WI38 (cell line): ENCODE measurements around the gene DIMT1.
A peak's percentile ranks its signal among the peaks of the same experiment; 100 is the strongest.

Experiments used
- H3K4me3 ChIP-seq: 2 replicates; pipeline ENCODE4 v1.5.1; 2011; ENCODE audit warnings: low read depth, mild to moderate bottlenecking, control low read depth, low read length
- TF ChIP-seq, protein P1 (sequence below): IDR thresholded peaks from 2 replicates; pipeline ENCODE4 v1.5.1; 2012; ENCODE audit warnings: low read depth, mild to moderate bottlenecking, control low read depth, low read length

DIMT1 gene

DNA sequence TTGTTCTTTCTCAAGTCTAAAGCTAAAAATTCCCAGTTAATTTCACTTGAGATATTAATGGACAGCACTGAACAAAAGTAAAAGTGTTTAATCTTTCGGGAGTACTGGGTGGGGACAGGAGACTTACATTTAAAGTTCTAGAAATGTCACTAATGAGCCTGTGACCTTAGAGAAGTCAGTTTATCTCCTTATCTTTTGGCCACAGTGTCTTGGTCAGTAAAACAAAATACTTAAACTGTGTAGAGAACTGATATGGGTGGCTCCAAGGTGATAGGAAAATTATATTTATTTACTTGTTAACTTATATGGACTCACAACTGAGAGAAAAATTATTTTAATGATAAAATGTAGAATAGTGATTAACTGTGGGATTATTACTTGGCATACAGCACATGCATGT lies 17.7 kb upstream of the DIMT1 start:
- TF ChIP-seq, protein P1, sequence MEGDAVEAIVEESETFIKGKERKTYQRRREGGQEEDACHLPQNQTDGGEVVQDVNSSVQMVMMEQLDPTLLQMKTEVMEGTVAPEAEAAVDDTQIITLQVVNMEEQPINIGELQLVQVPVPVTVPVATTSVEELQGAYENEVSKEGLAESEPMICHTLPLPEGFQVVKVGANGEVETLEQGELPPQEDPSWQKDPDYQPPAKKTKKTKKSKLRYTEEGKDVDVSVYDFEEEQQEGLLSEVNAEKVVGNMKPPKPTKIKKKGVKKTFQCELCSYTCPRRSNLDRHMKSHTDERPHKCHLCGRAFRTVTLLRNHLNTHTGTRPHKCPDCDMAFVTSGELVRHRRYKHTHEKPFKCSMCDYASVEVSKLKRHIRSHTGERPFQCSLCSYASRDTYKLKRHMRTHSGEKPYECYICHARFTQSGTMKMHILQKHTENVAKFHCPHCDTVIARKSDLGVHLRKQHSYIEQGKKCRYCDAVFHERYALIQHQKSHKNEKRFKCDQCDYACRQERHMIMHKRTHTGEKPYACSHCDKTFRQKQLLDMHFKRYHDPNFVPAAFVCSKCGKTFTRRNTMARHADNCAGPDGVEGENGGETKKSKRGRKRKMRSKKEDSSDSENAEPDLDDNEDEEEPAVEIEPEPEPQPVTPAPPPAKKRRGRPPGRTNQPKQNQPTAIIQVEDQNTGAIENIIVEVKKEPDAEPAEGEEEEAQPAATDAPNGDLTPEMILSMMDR = no peak
- no peak overlapping the region for H3K4me3 ChIP-seq

DNA sequence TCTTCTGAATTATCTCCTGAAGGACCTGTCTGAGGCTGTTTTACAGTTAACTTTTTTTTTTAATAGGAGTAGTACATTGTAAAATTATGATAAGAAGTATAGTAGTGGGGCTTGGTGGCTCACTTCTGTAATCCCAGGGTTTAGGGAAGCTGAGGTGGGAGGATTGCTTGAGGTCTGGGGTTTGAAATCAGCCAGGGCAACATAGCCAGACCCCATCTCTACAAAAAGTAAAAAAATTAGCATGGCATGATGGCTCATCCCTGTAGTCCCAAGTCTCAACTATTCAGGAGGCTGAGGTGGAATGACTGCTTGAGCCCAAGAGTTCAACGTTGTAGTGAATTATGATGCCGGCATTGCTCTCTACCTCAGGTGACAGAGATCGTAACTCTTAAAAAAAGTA lies 15.9 kb upstream of the DIMT1 start:
- H3K4me3 ChIP-seq = no peak overlapping the region
- TF ChIP-seq, protein P1 = no peak

DNA sequence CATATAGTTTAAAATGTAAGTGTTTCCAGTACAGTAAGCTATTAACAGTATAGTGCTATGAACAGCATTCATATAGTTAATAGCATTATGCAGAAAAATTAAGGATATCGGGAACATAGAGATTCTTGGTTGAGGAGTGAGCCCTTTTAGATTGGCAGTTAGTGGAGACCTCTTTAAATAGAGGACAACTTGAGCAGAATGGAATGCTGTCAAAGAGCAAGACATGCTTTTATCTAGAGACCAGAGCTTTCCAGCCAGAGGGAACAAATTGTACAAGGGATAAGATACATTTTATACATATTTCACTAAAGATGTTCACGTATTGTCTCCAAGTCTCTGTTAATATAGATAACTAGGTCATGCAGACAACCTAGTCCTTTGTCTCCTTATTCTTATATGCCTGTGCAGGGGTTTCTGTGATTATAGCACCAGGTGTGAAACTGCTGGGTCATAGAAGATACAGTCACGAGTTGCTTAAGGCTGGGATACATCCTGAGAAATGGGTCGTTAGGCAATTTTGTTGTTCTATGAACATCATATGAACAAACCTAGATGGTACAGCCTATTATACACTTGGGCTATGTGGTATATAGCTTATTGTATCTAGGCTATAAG lies 14.9 kb upstream of the DIMT1 start:
- no peak overlapping the region for H3K4me3 ChIP-seq
- TF ChIP-seq, protein P1 = no peak

DNA sequence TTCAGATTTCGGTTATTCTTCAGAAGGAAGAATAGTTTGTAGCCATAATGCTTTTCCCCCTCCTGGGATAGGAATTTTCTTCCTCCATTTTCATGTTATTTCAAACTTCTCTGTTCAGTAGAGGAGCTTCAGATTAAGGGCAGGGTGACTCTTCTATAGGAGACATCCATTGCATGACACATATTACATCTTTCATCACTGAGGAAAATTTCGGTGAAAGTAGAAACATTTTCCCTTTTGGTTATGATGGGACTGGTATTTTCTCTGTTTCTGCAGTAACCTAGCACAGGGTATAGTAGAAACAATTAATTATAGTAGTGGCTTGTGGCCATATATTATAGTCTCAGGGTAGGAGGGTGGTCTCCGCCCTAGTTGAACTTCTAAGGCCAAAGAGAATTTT lies 10.0 kb upstream of the DIMT1 start:
- TF ChIP-seq, protein P1 = no peak
- peak overlapping the region; percentile 89 for H3K4me3 ChIP-seq

DNA sequence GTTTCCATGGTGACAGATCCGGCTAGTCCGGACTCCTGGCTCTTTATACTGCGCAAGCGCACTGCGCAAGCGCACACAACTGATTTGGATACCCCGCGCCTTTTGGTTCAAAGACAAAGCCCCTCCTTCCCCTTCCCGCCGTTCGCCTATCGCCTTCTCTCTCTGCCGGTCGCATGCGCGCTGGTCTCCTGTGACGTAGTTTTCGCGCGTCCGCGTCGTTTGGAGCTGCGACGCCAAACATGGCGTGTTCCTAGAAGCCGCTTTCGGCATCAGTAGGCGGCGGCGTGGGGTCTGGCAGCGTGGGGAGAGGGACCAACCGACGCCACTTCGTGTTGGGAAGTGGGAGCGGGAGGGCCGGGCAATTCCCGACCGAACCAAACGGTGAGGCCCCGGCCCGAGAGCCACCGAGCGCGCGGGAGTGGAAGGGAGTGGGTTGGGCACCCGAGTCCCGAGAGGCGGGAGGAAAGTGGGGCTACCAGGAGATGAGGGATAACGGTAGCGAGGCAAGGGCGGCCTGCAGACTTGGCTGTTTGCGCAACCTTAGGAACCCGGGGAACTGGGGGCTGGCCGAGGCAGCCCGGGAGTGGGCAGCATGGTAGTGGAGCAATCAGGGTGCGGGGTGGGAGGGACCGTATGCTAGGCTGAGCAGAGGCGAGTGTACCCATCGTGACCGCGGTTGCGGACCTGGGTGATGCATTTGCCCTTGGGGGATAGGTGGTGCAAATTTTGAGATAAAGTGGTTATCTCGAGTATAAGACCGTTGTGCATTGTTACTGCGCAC lies 9.0 kb upstream of the DIMT1 start, which contains the start of gene IPO11:
IPO11 (plus strand) TSS at position 215 of the 781 bp plus-strand sequence. CDS start 24,517 bp downstream, outside the sequence.
- H3K4me3 ChIP-seq = peak within 1 kb of the TSS; percentile 89
- TF ChIP-seq, protein P1 = no peak

DNA sequence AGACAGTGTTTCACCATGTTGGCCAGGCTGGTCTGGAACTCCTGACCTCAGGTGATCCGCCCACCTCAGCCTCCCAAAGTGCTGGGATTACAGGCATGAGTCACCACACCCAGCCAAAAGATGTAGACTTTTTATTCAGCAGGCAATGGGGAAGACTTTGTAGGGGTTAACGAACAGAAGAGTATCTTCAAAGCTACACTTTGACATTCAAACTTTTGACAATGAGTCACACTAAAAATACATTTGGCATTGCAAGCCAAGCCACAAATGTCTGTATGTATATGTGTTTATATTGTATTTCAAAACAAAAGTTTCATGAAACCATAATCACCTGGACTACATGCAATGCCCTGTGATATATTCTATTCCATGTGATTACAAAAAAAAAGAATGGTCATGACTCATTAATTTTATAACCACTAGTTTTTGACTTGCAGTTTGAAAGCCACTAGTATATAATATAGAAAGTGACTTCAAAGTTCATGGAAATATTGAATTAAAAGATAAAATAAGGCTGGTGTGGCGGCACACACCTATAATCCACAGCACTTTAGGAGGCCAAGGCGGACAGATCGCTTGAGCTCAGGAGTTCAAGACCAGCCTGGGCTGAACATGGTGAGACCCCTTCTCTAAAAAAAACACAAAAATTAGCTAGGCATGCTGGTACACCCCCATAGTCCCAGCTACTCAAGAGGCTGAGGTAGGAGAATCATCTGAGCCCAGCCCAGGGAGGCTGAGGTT lies 8.3 kb downstream of the DIMT1 start:
- no peak overlapping the region for H3K4me3 ChIP-seq

More for the DNA sequence above, 8.3 kb downstream of the DIMT1 start:
- TF ChIP-seq, protein P1 = no peak
